NCI-H2171 (cell line): ENCODE measurements around the gene GPR12.
"Not testable (repeated sequence)": the region's sequence is repeated elsewhere in the genome, so short reads cannot be mapped to it uniquely, and the experiment has no call there.

Experiments
- DNase-seq: peaks from one replicate; lab custom pipeline; 2025; lab: John Stamatoyannopoulos, UW

The GPR12 gene

DNA sequence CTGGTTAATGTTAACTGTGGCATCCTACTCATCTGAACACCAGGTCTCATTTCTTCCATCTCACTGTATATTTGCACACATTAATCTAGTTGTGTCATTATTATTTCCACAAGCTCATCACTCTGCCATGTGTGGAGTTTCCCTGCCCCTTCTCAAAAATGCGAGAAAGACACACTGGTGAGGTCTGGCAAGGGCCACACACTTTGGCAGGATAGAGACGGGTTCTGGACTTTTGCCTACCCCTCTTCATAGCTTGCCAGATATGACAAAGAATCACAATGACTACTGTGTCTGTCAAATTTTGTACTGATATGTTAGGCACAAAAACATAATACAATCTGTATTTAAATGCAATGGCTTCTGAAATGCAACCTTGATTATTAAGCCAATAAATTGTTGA lies 12.9 kb downstream of the GPR12 start:
- no peak for DNase-seq

DNA sequence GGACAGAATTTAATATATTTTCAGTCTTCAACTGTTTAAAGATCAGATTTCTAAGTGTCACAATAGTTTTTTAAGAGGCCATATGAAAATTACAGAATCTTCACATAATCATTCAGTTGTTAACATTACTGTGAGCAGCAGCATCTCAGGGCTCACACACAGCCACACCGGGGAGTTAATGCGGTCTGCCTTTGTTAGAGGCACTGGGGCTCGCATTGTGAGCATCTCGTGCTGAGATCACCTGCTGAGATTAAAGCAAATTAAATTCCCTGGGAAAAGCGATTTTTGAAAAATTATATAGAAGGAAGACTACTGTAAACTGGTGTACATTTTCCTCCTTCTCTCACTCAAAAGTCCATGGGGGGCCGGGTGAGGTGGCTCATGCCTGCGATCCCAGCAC lies 16.6 kb downstream of the GPR12 start:
- DNase-seq, result no peak

DNA sequence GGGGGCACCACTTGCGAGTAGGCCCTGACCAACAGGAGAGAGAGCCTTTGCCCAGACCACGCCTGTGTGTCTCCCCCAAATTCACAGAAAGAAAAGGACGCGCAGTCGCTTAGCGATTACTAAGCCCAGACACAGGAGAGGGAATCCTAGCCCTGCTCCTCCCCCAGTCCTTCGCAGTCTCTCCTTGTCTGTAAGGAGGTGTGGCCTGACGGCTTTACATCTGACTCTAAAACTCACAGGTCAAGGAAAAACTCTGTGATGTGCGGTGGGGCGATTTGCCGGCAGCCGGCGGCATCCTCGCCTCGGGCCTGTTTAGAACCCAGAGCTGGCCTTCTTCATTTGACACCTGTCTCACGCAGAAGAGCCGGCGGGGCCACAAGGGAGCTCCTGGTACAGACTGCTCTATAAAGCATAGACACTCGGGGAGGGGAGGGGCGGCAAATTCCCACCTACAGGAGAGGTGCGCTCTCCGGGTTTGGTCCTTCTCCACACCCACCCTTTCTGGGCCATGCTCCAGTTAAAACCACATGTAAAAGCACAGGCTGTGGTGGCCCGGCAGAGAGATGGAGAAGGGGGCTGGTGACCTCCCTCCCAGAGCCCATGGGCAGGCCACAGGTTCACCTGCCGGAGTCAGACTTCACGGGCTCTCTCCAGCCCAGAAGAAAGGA lies 17.8 kb downstream of the GPR12 start:
- no peak for DNase-seq

DNA sequence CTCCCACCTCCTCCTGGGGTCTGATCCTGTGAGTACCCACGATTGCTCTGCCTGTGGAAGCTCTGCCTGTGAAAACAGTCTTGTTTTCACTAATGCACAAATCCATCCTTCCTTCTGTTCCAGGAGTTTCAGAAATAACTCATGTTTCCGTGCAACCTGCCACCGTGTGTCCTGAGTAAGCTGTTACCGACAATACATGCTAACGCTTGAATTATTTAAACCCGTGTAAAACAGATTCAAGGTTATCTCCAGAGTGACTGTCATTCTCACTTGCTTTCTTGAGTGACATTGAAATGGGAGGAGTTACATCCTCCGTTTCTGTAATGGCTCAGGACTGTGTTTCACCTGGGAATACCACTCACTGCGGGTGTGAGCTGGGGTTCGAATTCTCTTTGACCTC lies 24.9 kb downstream of the GPR12 start:
- DNase-seq, result no peak

DNA sequence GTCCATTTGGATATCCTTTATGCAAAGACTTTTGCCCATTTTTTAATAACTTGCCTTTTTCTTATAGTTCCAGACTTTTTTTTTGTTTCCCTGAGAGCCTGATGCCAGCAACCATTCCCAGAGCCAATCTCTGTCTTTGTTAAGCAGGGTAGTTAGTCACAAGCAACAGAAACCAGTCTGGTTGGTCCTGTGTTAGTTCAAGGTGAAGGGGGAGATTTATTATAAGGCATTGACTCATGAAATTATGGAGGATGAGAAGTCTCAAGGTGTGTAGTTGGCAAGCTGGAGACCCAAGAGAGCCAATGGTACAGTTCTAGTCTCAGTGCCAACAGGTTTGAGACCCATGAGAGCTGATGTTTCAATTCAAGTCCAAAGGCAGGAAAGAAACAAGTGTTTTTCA lies 33.0 kb downstream of the GPR12 start:
- no peak for DNase-seq

DNA sequence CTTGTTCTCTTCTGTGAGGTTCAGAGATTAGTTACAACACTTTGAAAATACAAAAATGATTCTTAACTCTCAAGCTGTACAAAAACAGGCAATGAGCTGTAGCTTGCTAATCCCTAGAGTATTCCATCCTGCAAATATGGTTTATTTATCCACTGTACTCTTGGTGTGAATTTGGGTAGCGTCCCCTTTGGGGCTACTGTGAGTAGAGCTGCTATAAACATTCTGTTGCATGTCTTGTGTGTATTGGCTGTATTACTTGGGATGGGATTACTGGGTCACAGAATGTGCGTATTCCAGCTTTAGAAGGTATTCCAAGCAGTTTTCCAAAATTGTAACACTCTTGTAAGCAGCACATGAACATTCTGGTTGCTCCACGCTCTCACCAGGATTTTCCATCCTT lies 33.5 kb downstream of the GPR12 start:
- DNase-seq, result no peak

DNA sequence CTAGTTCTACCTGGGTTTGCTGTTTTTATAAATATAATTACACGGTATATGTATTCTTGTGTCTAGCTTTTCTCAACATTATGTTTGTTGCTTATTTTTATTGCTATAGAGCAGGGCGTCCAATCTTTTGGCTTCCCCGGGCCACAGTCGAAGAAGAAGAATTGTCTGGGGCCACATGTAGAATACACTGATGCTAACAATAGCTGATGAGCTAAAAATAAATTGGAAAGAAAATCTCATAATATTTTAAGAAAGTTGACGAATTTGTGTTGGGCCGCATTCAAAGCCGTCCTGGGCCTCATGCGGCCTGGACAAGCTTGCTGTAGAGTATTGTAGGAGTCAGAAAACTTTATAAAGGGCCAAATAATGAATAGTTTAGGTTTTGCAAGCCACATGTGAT lies 33.9 kb downstream of the GPR12 start:
- DNase-seq, result no peak

DNA sequence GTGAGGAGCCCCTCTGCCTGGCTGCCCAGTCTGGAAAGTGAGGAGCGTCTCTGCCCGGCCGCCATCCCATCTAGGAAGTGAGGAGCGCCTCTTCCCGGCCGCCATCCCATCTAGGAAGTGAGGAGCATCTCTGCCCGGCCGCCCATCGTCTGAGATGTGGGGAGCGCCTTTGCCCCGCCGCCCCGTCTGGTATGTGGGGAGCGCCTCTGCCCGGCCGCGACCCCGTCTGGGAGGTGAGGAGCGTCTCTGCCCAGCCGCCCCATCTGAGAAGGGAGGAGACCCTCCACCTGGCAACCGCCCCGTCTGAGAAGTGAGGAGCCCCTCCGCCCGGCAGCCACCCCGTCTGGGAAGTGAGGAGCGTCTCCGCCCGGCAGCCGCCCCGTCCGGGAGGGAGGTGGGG lies 37.0 kb downstream of the GPR12 start:
- DNase-seq, result not testable (repeated sequence)

DNA sequence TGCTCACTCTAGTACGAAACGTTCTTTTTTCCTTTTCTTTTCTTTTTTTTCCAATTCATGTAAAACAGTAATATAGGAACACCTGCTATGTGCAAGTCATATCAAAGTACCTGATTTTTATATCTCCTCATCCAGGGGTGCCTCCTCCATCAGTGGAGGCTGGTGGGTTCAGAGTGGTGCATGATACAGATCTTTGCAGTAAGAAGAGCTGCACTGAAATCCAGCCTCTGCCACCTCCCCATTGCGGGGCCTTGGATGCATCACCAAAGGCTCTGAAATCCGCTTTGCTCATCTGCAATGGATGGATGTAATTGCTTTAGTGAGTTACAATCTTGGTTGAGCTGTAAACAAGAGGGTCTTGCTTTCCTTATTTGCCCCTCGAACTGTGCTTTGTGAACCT lies 38.3 kb downstream of the GPR12 start:
- no peak for DNase-seq

DNA sequence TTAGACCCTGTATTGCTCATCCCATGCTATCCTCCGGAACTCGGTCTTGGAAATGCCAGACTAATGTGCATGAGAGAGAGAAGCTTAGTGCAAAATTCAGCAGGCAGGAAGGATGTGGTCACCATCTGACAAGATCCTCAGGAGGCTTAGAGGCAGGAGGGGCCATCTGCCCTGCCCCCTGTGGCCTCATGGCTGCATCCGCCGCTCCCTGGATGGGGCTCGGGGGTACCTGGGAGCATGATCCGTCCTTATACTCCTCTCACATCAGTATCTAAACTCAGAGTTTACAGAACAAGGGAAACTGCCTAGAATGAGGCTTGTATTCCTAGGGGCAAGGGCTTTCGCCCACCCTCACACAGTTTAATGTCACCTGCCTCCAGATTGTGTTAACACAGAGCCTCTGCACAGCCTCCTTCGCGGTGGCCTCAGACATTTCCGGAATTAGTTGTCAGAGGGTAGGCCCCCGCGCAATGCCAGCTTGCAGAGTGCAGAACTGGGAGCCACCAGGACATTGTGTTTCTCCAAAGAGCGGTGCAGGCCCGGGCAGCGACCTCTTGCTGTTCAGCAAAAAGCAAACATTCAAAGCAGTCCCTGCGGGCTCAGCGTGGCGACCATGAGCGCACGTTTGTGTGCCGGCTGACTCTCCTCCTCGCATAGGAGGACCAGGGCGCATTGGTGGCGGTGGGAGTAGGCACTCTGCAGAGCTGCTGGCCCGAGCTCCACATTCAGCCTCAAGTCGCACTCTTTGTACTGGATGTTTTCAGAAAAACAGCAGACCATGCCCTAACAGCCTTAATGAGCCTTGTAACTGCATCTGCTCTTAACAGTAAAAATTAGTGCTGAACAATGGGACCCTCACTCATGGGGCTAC lies 39.1 kb downstream of the GPR12 start:
- no peak for DNase-seq

DNA sequence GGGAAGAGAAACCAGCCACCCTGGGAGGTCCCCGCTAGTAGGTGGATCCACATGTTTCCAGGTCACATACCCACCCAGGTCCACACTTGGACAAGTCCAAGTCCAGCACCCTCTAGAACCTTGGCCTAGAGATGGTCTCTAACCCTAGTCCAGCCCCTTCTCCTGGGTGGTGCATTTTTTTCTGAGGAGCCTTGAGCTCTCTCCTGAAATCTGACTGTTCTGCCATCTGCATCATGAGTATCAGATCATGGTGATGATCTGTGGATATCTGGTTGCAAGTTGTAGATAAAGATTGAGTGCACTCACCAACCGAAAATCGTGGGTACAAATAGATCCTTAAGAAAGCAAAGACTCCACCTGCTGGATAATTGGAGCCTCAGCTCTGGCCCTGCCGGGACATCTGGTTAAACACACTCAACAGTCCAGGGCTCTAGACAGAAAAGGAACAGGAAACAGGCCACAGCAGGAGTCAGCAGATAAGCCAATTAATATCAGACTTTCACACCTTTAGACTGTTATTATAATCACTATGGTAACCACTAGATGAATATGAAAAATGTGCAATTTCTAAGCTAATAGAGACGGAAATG lies 41.1 kb downstream of the GPR12 start:
- peak; percentile 16 for DNase-seq

DNA sequence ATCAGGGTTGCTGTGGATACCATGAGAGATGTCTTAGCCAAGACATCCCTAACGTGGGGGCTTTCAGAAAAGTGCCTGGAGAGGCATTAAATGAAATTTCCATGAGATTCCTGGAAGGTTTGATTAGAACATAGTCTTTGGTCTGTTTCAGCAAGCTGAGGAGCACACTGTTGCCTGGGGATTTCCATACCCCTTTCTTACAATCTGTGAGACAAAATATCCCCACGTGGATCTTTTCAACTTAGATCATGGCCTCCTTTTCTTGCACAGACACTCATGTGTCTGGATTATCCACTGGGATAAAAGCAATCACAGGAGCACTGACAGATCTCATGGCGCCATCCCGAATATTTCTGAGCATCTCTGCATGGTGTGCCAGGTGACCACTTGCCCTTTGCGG lies 41.7 kb downstream of the GPR12 start:
- DNase-seq, result no peak

DNA sequence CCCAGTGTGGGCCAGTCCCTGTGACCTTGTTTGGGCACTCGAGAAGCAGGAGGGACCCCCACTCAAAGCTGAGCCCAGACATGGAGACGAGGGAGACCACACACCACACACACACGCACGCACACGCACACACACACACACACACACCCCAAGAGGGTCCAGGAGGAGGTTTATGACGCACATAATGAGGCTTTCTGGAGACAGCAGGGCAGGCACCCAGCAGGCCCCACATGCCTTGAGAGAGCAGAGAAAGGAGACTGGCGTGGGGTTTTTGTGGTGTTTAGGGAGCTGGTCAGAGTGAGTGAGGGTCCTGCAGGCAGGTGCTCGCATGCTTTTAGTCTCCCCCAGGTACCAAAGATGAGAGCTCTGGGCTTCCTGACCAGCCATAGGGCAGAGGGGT lies 42.4 kb downstream of the GPR12 start:
- DNase-seq, result no peak

DNA sequence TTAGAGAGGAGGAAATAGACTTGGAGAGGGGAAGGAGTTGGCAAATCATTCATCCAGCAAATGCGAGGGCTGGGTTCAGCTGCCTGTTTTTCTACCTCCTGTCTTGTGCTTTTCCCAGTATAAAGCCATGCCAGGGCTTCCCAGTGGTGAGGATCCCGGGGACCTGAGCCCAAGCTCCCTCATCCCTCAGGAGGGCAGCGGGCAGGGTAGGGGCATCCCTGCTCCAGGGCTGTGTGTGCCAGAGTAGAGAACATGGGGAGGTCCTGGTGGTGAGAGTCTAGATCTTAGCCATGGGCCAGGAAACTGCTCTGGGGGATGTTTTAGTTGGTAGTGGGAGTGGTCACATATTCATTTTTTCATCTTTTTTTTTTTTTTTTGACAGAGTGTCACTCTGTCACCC lies 43.6 kb downstream of the GPR12 start:
- DNase-seq, result no peak

DNA sequence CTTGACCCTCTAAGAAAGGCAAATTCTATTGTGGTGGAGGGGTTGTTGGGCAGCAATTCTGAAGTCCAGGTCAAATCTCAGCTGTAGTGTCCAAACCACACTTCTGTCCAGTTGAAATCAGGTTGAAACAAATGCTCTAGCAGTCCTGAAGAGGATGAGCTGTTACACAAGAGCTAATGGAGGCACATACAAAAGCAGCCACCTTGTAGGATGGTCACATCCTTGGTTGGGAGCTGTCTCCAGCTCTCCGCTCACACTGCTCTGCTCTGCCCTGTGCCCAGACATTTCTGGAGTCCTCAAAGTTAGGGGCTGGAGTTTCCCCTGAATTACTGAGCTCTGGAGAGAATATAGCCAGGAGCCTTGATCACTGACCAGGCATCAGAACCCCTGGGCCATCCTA lies 47.2 kb downstream of the GPR12 start:
- DNase-seq, result no peak

DNA sequence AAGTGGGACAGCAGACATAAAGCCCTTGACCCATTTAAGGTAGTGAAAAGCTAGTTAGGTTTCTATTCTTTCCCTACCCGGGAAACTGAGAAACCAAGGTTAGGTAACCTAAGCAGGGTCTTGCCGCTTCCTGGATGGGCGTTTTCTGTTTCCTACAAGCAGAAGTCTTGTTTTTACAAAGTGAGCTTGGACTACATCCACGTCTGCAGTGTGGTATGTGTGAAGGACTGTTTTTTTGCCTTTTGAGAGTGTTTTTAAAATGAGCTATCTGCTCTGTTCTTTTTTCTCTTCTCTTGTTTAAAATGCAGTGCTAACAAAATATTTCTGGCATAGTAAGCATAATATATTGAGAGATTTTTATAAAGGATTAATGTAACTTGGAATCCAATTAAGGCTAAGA lies 49.4 kb downstream of the GPR12 start:
- no peak for DNase-seq

DNA sequence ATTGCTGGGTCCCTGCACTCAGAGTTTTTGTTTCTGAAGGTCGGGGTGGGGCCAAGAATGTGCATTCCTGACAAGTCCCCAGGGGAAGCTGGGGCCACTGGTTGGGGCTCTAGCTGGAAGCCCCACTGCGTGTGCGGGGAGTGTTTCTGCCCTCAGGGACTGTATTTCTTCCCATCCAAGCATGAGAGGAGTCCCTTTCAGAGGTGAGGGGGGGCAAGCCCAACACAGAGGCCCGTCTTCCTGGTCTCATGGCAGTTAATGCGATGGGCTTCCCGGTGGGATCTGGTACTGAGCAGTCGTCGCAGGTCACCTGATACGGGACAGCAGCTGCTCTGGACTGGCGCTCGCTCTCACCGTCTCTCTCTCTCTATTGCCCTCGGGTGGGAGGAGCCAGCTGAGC lies 50.4 kb downstream of the GPR12 start:
- no peak for DNase-seq

DNA sequence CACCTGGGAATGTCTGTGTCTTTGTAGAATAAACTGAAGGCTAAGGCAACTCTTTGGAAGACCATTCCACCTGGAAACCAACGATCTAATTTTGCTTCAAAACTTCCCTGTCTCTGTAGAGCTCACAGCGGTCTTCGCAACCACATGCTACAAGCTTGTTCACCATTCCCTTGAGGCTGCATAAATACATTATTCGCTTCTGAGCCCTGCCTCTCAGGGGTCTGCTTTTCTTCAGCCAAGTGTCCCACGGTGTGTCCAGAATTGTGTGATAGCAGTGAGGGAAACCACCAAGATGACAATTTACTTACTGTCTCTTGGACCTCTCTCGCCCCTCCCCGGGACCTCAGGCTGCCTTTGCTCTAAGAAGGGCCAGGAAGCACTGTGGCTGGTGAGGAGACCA lies 51.1 kb downstream of the GPR12 start:
- DNase-seq, result no peak

DNA sequence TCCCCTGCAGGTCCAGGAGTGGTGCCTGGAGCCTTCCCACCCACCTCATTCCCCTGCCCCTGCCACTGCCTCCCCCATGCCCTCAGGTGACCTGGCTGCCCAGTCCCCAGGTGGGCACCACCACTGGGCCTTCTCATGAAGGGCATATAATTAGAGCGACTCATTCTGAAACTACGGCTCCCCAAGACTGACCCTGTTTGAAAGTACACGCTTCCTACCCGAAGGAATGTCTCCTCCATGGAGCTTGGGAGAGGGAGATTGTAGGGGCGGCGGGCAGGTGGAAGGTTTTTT lies 52.6 kb downstream of the GPR12 start:
- DNase-seq, result no peak

DNA sequence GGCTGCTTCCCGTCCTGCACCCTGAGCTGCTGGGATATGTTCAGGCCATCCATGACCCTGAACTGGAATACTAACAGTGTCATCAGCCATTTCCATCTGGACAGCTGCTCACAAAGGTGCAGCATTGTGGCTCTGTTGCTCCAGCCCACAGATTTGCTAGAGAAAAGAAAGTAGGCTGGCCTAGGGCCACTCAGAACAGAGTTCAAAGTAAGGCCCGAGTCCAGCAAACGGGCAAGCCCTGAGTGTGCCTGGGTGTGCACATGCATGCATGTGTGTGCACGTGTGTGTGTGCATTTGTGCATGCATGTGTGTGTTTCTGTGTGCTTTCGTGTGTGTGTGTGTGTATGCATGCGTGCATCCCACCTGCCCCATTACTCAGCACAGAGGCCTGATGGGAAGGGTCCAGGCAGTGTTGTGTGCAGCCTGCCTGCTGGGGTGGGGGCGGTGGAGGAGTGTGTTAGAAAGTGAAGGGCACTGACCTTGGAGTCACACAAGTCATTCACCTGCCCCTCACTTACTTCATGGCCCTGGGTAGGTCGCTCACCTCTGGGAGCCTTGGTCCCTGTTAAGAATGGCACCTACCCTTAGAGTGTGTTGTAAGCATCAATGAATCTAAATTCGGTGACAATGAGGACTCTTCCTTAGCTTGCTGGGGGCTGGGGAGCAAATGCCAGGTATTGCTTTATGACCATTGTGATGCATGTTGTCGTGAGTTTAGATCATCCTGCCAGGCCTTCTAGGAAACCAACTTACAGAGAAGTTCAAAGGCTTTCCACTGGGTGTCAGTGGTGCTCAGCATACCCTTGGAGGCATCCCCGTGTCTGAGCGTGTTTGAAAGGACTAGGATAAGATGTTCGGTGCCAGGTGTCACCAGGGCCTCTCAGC lies 53.2 kb downstream of the GPR12 start:
- DNase-seq, result peak; percentile 7

DNA sequence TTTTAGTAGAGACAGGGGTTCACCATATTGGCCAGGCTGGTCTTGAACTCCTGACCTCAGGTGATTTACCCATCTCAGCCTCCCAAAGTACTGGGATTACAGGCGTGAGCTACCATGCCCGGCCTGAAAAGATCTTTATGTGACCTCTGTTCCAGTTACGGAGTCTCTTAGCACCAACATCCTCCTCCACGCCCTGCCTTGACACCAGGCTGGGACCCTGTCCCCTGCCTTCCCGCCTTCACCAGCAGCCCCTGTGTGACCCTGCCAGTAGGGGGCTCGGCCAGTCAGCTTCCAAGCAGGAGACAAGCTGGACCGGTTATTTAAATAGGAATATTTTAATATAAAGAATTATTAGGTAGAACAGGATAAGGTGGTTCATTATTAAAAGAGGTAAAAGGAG lies 54.2 kb downstream of the GPR12 start:
- DNase-seq, result no peak

DNA sequence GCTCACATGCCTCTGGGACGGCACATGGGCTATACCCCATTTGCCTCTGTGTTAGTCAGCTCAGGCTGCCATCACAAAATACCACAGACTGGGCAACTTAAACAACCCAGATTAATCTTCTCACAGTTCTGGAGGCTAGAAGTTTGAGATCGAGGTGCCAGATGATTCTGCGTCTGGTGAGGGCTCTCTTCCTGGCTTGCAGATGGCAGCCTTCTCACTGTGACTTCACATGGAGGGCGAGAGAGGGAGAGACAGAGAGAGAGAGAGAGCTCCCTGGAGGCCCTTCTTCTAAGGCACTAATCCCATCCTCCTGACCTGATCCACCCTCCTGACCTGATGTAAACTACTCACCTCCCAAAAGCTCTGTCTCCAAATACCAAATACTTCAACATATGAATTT lies 55.0 kb downstream of the GPR12 start:
- no peak for DNase-seq
